HEK293T (cell line): ENCODE data around the gene ZNF778.

Experiments used
- ARNT ChIP-seq: fragments of 450-650 bp; IDR thresholded peaks from 2 replicates; pipeline ENCODE4 v1.6.1; 2017; ENCODE audit warnings: mild to moderate bottlenecking
- BHLHE40 ChIP-seq: fragments of 450-650 bp; IDR thresholded peaks from 2 replicates; pipeline ENCODE4 v1.6.1; 2016; ENCODE audit warnings: mild to moderate bottlenecking, moderate library complexity, borderline replicate concordance
- ELF4 ChIP-seq: fragments of 450-650 bp; IDR thresholded peaks from 2 replicates; pipeline ENCODE4 v1.6.1; 2017; ENCODE audit warnings: antibody characterized with exemption
- FOXA1 ChIP-seq: fragments of 450-650 bp; IDR thresholded peaks from 2 replicates; pipeline ENCODE4 v1.6.1; 2016; ENCODE audit warnings: mild to moderate bottlenecking
- FOXM1 ChIP-seq: fragments of 450-650 bp; IDR thresholded peaks from 2 replicates; pipeline ENCODE4 v1.6.1; 2017; ENCODE audit warnings: mild to moderate bottlenecking, borderline replicate concordance
- HDGF ChIP-seq: fragments of 450-650 bp; IDR thresholded peaks from 2 replicates; pipeline ENCODE4 v1.6.1; 2017; ENCODE audit warnings: antibody characterized with exemption, borderline replicate concordance
- LEF1 ChIP-seq: fragments of 450-650 bp; IDR thresholded peaks from 2 replicates; pipeline ENCODE4 v1.6.1; 2017; ENCODE audit warnings: mild to moderate bottlenecking, borderline replicate concordance
- NFRKB ChIP-seq: fragments of 450-650 bp; IDR thresholded peaks from 2 replicates; pipeline ENCODE4 v1.6.1; 2016; ENCODE audit warnings: mild to moderate bottlenecking, moderate library complexity
- PKNOX1 ChIP-seq: fragments of 450-650 bp; IDR thresholded peaks from 2 replicates; pipeline ENCODE4 v1.6.1; 2016
- SP1 ChIP-seq: fragments of 450-650 bp; IDR thresholded peaks from 2 replicates; pipeline ENCODE4 v1.6.1; 2017
- TARDBP ChIP-seq: fragments of 450-650 bp; IDR thresholded peaks from 2 replicates; pipeline ENCODE4 v1.6.1; 2016
- ZNF384 ChIP-seq: fragments of 450-650 bp; IDR thresholded peaks from 2 replicates; pipeline ENCODE4 v1.6.1; 2016

- TF ChIP-seq PKNOX1 (no peak), ELF4 (no peak), FOXM1 (no peak), ARNT (no peak), TARDBP (no peak), NFRKB (no peak), SP1 (no peak), HDGF (no peak), FOXA1 (no peak), BHLHE40 (no peak), LEF1 (no peak), ZNF384 (no peak)
Observed at GRCh38 chr16:89237733-89238132, 20.2 kb downstream of the ZNF778 start.
